Subcutaneous adipose tissue (tissue), 4 donors: ENCODE data around the gene NRXN3. TPM values are rescaled to one million over a fixed set of nuclear protein-coding genes. Genes with fewer than 3 reads are reported as not detected.

Experiments
- total RNA-seq, 4 donors: library from RNA; depleted of rRNA; stranded (reverse); fragments of >200 nt; gene quantifications; one replicate each; pipeline ENCODE4 v1.1.0, GENCODE V29; 2016
- TF ChIP-seq, protein P1 (sequence below): fragments of 450-650 bp; IDR thresholded peaks from one replicate; pipeline ENCODE4 v1.5.1; 2016; ENCODE audit warnings: low read depth, mild to moderate bottlenecking, control low read depth, antibody characterized with exemption, moderate library complexity

The NRXN3 gene
- total RNA-seq, 4 donors from 2014 or later, result 0.57 to 2.4 (median 1.1) TPM; not detected in 1

DNA sequence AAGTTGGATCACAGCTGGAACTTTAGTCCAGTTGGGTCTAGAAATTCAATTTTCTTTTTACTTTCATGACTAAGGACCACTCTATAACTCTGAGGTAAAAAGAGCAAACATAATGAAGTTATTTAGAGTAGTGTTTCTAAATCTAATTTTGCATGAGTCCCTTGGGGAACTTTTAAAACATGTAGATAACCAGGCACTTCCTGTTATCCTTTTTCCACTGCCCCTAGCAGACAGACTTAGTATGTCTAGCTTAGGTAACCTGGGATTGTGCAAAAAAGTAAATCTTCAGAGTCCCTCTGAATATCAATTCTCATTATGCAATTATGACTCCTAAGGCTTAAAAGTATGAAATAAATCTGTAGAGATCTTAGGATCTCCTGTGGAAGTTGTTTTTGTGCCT lies 1669.9 kb downstream of the NRXN3 start:
- TF ChIP-seq, protein P1, sequence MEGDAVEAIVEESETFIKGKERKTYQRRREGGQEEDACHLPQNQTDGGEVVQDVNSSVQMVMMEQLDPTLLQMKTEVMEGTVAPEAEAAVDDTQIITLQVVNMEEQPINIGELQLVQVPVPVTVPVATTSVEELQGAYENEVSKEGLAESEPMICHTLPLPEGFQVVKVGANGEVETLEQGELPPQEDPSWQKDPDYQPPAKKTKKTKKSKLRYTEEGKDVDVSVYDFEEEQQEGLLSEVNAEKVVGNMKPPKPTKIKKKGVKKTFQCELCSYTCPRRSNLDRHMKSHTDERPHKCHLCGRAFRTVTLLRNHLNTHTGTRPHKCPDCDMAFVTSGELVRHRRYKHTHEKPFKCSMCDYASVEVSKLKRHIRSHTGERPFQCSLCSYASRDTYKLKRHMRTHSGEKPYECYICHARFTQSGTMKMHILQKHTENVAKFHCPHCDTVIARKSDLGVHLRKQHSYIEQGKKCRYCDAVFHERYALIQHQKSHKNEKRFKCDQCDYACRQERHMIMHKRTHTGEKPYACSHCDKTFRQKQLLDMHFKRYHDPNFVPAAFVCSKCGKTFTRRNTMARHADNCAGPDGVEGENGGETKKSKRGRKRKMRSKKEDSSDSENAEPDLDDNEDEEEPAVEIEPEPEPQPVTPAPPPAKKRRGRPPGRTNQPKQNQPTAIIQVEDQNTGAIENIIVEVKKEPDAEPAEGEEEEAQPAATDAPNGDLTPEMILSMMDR, result no peak

DNA sequence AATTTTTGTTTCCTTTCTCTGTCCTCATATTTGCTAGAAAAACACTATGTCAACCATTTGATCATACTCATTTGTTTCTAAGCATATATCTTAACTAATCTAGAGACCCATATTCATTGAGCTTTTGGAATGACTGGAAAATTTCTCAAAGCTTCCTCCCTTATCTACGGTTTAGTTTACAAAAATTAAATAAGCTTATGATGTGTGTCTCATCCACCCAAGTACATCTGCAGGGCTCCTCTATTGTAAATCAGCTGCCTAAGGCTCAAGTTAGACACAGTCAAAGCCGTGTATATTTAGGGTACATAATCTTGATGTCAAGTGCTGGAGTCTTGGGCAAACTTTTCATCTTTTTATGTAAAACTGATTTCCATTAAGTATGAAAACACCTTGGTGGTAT lies 1670.7 kb downstream of the NRXN3 start:
- TF ChIP-seq, protein P1, result no peak

DNA sequence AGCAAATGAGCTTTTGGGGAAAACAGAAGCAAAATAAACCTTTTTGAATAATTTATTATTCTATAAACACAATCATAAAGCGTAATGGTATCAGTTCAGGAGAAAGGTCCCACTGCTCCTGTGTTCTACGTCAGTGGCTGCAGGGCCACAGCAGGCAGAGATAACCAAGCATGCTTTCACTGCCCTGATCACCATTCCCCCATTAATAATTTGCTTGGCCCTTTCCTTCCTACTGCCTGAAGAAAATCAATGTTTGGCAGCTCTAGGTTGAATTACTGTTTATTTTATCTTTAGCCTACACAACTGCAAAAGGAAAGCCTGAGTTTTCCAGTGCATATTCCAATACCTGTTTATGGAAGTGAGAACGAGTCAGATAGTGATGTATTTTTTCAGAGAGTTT lies 1671.3 kb downstream of the NRXN3 start:
- TF ChIP-seq, protein P1, result no peak

DNA sequence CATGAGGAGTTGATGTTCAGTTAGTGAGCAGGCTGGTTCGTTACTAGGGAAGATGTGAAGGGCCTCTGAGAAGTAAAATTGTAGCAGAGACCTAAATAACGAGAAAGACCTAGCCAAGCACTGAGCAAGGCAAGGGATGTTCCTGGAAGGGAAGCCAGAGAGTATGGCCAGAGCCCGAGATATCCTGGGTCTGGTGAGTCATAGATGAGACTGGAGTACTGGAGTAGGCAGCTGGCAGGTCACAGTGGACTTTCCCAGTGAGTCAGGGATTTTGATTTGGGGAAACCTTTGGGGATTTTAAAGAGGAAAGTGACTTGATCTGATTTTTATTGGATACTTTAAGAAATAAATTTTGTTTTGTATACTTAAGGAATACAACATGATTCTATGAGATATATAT lies 1672.1 kb downstream of the NRXN3 start:
- TF ChIP-seq, protein P1, result no peak

DNA sequence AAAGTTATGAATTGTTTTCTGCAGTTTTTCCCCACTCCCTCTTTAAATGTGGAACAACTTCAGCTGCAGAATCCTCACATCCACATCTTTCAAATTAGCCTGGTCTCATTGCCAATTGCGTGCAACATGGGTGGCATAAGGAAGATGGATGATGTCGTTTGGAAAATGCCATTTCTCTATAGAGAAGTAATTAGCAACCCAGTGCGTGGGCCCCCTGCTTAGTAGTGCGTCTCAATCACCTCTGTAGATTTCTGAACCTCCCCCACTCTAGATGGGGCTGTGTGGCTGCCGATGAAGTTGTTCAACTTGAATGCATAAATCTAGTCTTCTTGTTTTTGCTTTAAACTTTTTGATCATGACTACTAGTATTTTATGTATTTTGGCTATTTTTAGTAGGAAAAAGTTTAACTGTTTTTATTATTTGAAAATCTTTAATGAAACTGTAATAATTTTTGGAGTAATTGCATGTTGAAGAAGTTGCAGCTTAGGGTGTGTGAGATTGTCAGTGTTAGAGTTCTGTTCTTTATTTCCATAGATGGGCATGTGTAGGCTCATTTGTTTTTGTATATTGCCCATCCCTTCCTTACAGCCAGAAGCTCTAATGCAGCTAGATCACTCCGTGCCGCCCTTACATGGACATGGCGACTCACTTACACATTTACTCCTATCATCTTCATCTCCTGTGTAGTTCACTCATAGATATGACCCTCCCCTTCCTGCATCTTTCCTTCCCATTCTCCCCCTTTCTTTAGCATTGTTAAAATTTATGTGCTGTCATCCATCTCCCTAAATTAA lies 1683.0 kb downstream of the NRXN3 start:
- TF ChIP-seq, protein P1, result no peak

DNA sequence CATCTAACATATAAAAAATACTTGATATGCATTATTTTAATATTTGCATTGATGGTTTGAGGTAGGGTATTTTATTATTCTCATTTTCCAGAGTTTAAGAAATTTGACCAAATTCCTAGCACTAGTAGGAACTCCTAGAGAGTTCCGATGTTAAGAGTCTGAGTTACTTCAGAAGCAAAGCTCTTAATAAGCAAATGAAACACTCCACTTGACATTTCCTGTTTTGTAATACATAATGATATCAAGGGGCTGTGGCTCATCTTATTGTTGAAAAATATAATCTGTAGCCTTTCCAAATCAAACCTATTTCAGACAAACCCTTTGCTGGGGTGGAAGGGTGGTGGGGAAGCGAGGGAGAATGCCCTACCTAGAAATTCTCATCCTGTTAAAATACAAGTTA lies 1685.6 kb downstream of the NRXN3 start:
- TF ChIP-seq, protein P1, result no peak

DNA sequence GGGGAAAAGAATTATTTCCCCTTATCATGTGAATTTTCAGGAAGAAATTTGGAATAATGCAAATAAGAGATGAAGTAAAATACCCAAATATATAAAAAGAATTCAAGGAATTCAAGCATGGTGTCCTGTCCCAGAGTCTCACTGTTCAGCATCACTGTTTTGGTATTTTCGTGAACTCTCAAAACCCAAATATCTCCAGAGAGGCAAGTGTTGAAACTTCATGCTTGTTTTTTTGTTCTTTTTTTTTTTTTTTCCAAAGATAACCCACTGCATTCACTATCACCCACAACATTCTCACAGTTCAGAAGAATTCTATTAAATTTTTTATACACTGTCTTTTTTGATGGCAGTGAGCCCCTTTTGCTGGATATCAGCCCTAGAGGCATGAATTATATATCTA lies 1686.2 kb downstream of the NRXN3 start:
- TF ChIP-seq, protein P1, result no peak
